Esophagus (tissue), 2 donors: ENCODE data around the gene YAF2. TPM values are rescaled to one million over a fixed set of nuclear protein-coding genes. Genes with fewer than 3 reads are reported as not detected.

ENCODE experiments used
- H3K27ac ChIP-seq, 2 donors: one replicate each; pipeline ENCODE4 v1.5.1; 2013; ENCODE audit warnings: low read depth in 2 of 2, mild to moderate bottlenecking in 2 of 2, inconsistent platforms in 1 of 2, low read length in 1 of 2, moderate library complexity in 1 of 2
- H3K27me3 ChIP-seq, 2 donors: one replicate each; pipeline ENCODE4 v1.6.1; 2013; ENCODE audit warnings: low read length in 2 of 2, control low read depth in 1 of 2, mild to moderate bottlenecking in 1 of 2; ENCODE audit not compliant: insufficient read depth in 2 of 2, control insufficient read depth in 1 of 2
- H3K36me3 ChIP-seq, 2 donors: one replicate each; pipeline ENCODE4 v1.6.1; 2013; ENCODE audit warnings: low read length in 1 of 2; ENCODE audit not compliant: control insufficient read depth in 2 of 2, insufficient read depth in 2 of 2
- H3K4me1 ChIP-seq, 2 donors: one replicate each; pipeline ENCODE4 v1.6.1; 2013; ENCODE audit warnings: low read length in 1 of 2; ENCODE audit not compliant: control insufficient read depth in 2 of 2, insufficient read depth in 2 of 2
- H3K4me3 ChIP-seq, 2 donors: one replicate each; pipeline ENCODE4 v1.5.1; 2013; ENCODE audit warnings: low read length in 2 of 2, mild to moderate bottlenecking in 2 of 2, low read depth in 1 of 2, moderate library complexity in 1 of 2
- H3K9me3 ChIP-seq, 2 donors: one replicate each; pipeline ENCODE4 v1.6.1; 2013; ENCODE audit warnings: mild to moderate bottlenecking in 2 of 2, low read depth in 1 of 2, low read length in 1 of 2, moderate library complexity in 1 of 2; ENCODE audit not compliant: control insufficient read depth in 2 of 2, insufficient read depth in 1 of 2
- WGBS, 2 donors: extraction: QIAGEN DNeasy Blood & Tissue Kit; methylation state at CpG; one replicate each; pipeline ENCODE4 v1.1.7; 2013; 5-methylcytosine and 5-hydroxymethylcytosine counted together
- polyA plus RNA-seq, 2 donors: library from polyadenylated mRNA; stranded (reverse); fragments of 200-250 nt; gene quantifications; one replicate each; pipeline ENCODE4 v1.2.3, GENCODE V29; 2013
- donor health status: healthy with polysubstance abuse.
- donor health status: Bipolar disorder and iron deficiency.

YAF2 gene
- polyA plus RNA-seq, 2 donors: 5.3 to 7.4 TPM

DNA sequence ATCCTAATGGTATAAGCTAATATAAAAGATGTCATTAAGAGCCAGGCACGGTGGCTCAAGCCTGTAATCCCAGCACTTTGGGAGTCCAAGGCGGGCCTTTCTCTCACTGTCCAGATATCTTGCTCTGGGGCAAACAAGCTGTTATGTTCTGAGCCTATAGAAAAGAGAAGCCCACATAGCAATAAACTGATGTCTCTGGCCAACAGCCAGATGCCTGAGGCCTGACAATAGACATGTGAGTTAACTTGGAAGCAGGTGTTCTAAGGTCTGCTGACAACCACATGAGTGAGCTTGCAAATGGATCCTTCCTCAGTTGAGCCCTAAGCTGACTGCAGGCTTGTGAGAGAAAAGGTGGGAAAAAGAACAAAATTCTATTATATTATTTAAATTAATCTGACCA is 25.0 kb downstream of the YAF2 start:
- Histone ChIP-seq H3K27ac (no peak overlapping the region), H3K9me3 (no peaks in the 10 kb centered on the region), H3K4me1 (no peaks in the 10 kb centered on the region), H3K27me3 (no peaks in the 10 kb centered on the region), H3K4me3 (no peak overlapping the region), H3K36me3 (peaks cover 0 to 5% of the 10 kb centered on the region in 2 donors)
- 75 to 80% methylated on average over 2 of the region's 2 CpGs for WGBS, 2 donors

DNA sequence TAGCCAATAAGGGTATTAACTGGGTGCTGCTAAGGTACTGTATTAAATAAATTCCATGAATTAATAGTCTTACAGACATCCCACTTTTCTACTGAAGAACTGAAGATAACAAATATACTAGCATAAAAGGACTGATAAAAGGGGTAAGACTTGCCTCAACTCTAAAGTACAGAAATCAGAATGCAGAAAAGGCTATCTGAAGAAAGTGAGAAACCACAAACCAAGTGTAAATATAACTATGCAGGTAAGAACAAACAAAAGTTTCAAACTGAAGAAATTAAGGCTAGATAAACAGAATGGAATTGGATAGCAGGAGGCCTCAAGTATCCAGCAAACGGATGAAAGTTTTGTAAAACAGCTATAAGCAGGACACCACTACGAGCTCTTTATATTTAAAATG is 29.5 kb downstream of the YAF2 start:
- 92 to 97% methylated on average over 2 of the region's 2 CpGs for WGBS, 2 donors
- no peaks in the 10 kb centered on the region for H3K4me1 ChIP-seq
- H3K27ac ChIP-seq: no peak overlapping the region
- H3K9me3 ChIP-seq: no peaks in the 10 kb centered on the region
- H3K4me3 ChIP-seq: no peak overlapping the region
- no peaks in the 10 kb centered on the region for H3K27me3 ChIP-seq
- H3K36me3 ChIP-seq: peaks cover 0 to 5% of the 10 kb centered on the region in 2 donors

- 96 to 99% methylated on average over 1 of the region's 1 CpG for WGBS, 2 donors
Observed at GRCh38 chr12:42204819-42205218, 33.2 kb downstream of the YAF2 start.

DNA sequence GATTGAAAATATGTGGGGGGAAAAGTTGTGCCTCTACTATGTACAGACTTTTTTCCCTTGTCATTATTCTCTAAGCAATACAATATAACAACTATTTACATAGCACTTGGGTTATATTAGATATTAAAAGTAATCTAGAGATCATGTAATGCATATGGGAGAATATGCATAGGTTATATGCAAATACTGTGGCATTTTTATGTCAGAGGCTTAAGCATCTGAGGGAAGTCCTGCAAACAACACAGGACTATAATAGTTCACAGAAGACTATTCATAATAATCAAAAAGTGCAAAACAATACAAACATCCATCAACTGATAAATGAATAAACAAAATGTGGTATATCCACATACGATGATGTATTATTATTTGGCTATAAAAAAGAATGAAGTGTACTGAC is 33.7 kb downstream of the YAF2 start:
- H3K4me1 ChIP-seq: no peaks in the 10 kb centered on the region

More at GRCh38 chr12:42204819-42205218, 33.2 kb downstream of the YAF2 start:
- Histone ChIP-seq H3K4me3 (no peak overlapping the region), H3K27ac (no peak overlapping the region), H3K27me3 (no peaks in the 10 kb centered on the region), H3K4me1 (no peaks in the 10 kb centered on the region), H3K36me3 (no peaks in the 10 kb centered on the region), H3K9me3 (no peaks in the 10 kb centered on the region)

GRCh38 chr12:42201063-42201462 is 37.0 kb downstream of the YAF2 start:
- WGBS, 2 donors: 91 to 94% methylated on average over 2 of the region's 2 CpGs
- Histone ChIP-seq H3K27ac (no peak overlapping the region), H3K9me3 (no peaks in the 10 kb centered on the region), H3K4me1 (no peaks in the 10 kb centered on the region), H3K4me3 (no peak overlapping the region), H3K36me3 (peaks cover 0 to 4% of the 10 kb centered on the region in 2 donors), H3K27me3 (no peaks in the 10 kb centered on the region)

More for the DNA sequence above, 33.7 kb downstream of the YAF2 start:
- Histone ChIP-seq H3K9me3 (no peaks in the 10 kb centered on the region), H3K27me3 (no peaks in the 10 kb centered on the region), H3K4me3 (no peak overlapping the region), H3K27ac (no peak overlapping the region), H3K36me3 (no peaks in the 10 kb centered on the region)
- WGBS, 2 donors: 93 to 94% methylated on average over 1 of the region's 1 CpG

- H3K4me1 ChIP-seq: no peaks in the 10 kb centered on the region
- no peak overlapping the region for H3K4me3 ChIP-seq
- H3K27ac ChIP-seq: no peak overlapping the region
- peaks cover 2 to 4% of the 10 kb centered on the region in 2 donors for H3K36me3 ChIP-seq
- no peaks in the 10 kb centered on the region for H3K27me3 ChIP-seq
- H3K9me3 ChIP-seq: no peaks in the 10 kb centered on the region
Observed at GRCh38 chr12:42199007-42199406, 39.0 kb downstream of the YAF2 start.

- H3K27me3 ChIP-seq: no peaks in the 10 kb centered on the region
- peaks cover 2 to 4% of the 10 kb centered on the region in 2 donors for H3K36me3 ChIP-seq
- H3K4me1 ChIP-seq: no peaks in the 10 kb centered on the region
- no peak overlapping the region for H3K27ac ChIP-seq
- H3K4me3 ChIP-seq: no peak overlapping the region
- no peaks in the 10 kb centered on the region for H3K9me3 ChIP-seq
- WGBS, 2 donors: 90 to 94% methylated on average over 7 of the region's 7 CpGs
Observed at GRCh38 chr12:42196723-42197603, 41.1 kb downstream of the YAF2 start.

GRCh38 chr12:42192686-42193085 is 45.4 kb downstream of the YAF2 start:
- Histone ChIP-seq H3K4me1 (no peaks in the 10 kb centered on the region), H3K27me3 (no peaks in the 10 kb centered on the region), H3K9me3 (no peaks in the 10 kb centered on the region), H3K27ac (no peak overlapping the region), H3K36me3 (peaks cover 2 to 4% of the 10 kb centered on the region in 2 donors), H3K4me3 (no peak overlapping the region)
- WGBS, 2 donors: 95 to 97% methylated on average over 6 of the region's 6 CpGs

DNA sequence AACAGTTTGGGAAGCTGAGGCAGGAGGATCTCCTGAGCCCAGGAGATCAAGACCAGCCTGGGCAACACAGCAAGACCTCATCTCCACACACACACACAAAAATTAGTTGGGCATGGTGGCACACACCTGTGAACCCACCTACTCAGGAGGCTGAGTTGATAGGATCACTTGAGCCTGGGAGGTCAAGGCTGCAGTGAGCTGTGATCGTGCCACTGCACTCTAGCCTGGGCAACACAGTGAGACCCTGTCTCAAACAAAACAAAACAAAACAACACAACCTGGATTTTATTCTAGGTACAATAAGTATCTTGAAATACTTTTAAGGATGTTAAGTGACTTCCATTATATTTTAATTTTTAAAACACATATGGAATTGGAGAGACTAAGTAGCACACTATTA is 45.8 kb downstream of the YAF2 start:
- Histone ChIP-seq H3K9me3 (no peaks in the 10 kb centered on the region), H3K27me3 (no peaks in the 10 kb centered on the region), H3K4me1 (no peaks in the 10 kb centered on the region), H3K4me3 (no peak overlapping the region), H3K27ac (no peak overlapping the region), H3K36me3 (peaks cover 2% of the 10 kb centered on the region in 2 donors)
- 98 to 100% methylated on average over 1 of the region's 1 CpG for WGBS, 2 donors

GRCh38 chr12:42190376-42190775 is 47.7 kb downstream of the YAF2 start:
- H3K27me3 ChIP-seq: no peaks in the 10 kb centered on the region
- H3K36me3 ChIP-seq: peaks cover 0 to 2% of the 10 kb centered on the region in 2 donors
- H3K27ac ChIP-seq: no peak overlapping the region
- no peak overlapping the region for H3K4me3 ChIP-seq
- no peaks in the 10 kb centered on the region for H3K4me1 ChIP-seq
- no peaks in the 10 kb centered on the region for H3K9me3 ChIP-seq
